Measurements from ENCODE around the gene KCNQ1.

The KCNQ1 gene

DNA sequence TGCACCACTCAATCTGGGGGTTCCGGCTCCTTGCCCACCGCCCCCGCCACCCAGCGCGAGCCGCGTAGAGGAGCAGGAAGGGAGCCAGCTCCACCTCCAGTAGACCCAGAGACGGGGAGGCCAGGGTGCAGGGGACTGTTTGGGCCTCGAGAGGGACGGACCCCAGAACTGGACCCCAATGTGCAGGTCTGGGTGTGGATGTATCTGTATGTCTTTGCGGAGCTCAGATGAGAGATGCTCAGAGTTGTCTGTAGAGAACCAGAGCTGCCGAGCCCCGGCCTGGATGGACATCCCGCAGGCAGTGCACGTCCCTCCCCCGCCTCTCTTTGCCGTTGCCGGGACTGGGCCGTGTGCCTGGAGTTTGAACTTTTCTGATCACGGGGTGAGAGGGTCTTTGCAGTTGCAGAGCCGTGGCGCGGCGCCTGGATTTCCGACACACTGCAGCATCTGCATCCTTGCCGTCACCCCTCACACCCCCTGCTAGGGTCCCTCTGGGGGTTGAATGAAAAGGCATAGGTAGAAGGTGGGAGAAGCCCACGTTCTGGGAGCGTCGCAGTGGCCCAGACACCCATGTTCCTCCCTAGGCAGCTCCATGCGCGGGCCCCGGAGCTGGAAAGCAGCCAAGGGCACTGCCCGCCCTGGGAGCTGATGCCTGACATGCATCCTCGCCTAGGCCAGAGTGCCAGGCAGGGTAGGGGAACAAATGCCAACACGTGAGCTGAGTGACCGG is 105.2 kb downstream of the KCNQ1 start:
- DNase-seq (ENCODE audit: low read depth, low spot score), result no peak

GRCh38 chr11:2550606-2550970 is 105.8 kb downstream of the KCNQ1 start:
- DNase-seq (ENCODE audit: low read depth, low spot score), result no peak

DNA sequence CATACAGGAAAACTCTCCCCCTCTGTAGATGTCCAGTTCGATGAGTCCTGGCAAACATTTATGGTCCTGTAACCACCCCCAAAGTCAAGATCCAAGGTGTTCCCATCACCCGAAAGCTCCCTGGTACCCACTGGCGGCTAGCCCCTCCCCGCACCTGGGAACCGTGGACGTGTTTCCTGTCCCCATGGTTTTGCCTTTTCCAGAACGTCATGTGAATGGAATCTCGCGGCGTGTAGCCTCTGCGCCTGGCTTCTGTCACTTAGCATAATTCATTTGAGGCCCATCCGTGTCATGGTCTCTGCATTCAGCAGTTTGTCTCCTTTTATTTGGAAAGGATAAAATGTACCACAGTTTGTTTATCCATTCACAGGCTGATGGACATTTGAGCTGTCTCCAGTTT is 106.3 kb downstream of the KCNQ1 start:
- DNase-seq (ENCODE audit: low read depth, low spot score), result no peak

DNA sequence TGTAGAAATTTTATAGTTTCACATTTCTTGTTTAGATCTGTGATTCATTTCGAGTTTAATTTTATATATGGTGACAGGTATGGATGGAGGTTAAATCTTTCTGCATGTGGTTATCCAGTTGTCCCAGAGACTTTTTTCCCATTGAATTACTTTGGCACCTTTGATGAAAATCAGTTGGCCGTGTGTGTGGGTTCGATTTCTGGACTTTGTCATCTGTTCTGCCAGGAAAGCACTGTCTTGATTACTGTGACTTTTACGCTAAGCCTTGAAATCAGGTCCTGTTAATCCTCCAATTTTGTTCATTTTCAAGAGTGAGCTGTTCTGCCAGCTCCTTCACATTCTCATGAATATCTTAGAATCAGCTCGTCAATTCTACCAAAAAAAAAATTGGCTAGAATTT is 107.4 kb downstream of the KCNQ1 start:
- no peak for DNase-seq (ENCODE audit: low read depth, low spot score)

GRCh38 chr11:2553198-2553597 is 108.4 kb downstream of the KCNQ1 start:
- no peak for DNase-seq (ENCODE audit: low read depth, low spot score)

GRCh38 chr11:2553886-2554285 is 109.1 kb downstream of the KCNQ1 start:
- no peak for DNase-seq (ENCODE audit: low read depth, low spot score)

DNA sequence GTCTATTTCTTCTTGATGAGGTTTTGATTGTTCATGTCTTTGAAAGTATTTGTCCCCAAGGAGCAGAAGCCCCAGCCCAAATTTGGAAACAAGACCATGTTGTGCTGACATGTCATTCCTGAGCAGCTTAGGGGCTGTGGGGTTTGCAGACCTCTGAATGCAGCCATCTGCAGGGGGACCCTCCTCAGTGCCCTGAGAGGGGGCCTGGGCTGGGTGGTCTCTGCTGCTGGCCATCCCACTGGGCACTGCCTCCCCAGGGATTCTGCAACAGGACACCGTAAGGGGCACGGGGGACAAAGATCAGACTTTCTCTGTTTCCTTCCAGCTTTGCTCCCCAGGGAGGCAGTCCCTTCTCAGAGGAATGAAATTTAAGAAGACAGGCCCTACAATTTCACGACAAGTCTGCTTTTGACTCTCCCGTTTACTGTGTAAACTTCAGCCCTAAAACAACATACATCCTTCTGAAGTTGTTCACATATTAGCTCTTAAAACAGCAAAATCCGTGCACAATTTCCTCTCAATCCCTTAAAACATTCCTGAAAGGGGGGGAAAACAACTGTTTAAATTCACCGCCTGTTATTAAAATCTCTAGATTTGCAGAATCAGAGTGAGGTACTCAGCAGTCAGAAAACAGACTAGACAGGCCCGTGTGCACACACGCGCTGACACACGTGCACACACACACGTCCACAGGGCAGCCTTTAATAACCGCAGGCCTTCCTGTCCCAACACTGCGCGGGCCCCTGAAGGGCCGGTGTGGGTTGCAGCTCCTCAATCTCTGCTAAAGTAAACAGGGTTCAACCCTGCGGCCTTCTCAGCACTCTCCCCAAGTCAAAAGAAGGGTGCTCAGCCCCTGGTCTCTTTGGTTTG is 109.8 kb downstream of the KCNQ1 start:
- no peak for DNase-seq (ENCODE audit: low read depth, low spot score)

- DNase-seq (ENCODE audit: low read depth, low spot score), result no peak
Observed at GRCh38 chr11:2555336-2555735, 110.5 kb downstream of the KCNQ1 start.

DNA sequence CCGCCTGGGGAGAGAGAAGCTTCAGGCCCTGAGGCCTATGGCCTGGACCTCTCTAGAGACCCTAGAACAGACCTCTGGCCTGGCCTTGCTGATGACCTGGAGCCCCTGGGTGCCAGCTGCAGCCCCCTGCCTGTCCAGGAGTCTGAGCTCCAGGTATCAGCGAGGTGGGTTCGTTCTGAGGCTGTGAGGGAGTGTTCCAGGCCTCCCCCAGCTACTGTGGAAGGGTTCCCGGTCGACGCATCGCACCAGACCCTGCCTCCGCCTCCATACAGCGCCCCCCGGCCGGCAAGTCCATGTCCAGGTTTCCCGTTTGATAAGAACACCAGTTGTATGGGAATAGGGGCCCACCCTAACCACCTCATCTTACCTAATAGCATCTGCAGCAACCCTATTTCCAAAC is 111.1 kb downstream of the KCNQ1 start:
- no peak for DNase-seq (ENCODE audit: low read depth, low spot score)

- DNase-seq (ENCODE audit: low read depth, low spot score), result no peak
Observed at GRCh38 chr11:2557381-2557780, 112.6 kb downstream of the KCNQ1 start.

GRCh38 chr11:2558397-2558796 is 113.6 kb downstream of the KCNQ1 start:
- DNase-seq (ENCODE audit: low read depth, low spot score), result no peak

DNA sequence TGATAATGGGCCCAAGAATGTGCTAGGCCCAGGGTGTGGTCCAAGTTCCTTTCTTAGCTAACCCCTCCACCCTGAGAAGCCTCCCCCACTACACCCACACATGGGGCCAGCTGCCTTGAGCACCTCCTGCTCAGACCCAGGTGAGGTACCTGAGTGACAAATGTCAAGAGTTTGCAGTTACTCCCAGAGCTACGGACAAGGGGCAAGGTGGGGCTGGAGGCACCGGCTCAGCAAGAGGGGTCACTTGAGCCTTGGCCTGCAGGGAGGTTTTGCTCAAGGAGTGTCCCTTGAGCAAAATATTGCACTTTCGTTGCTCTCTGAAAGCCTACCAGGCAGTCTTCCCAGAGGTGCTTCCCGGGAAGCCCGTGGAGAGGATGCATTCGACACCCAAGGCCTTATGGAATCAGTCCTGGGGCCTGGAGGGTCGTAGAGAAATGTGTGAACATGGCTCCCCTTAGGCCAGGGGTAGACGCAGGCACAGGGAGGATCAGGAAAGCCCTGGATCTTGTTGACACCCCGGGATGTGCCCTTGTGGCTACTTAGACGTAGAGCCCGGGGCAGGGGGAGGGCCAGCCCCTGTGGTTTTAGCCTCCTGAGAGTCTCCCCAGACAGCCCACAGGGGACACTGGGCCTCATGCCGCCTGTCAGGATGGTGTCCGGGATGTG is 114.2 kb downstream of the KCNQ1 start:
- no peak for DNase-seq (ENCODE audit: low read depth, low spot score)

DNA sequence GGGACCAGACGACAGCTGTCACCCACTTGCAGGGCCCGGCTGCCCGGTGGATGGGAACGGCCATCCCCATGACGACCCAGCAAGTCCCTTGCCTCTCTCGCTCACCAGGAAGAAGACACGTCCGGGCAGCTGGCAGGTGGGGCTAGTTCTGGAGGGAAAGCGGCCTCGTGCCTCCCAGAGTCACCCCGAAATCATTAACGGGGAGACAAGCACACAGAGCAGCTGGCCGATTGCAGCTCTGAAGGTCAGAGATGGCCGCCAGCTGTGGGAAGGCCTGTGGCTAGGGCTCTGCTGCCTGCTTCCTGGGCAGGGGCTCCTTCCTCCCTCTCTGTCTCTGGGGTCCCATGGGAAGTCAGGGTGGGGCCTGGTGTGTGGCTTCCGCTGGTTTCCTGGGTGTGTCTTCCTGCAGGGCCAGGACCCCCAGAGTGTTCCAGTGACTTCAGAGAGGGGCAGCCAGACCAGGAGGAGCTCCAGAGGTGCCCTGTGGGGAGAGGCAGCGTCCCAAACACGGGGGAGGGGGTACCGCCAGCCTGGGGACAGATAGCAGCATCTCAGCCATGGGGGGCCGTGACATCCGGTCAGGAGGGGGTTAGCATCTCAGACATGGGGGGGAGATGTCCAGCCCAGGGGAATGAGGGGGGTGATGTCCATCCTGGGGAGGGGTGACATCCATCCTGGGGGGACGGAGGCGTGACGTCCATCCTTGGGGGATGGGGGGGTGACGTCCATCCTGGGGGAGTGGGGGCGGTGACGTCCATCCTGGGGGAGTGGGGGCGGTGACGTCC is 114.9 kb downstream of the KCNQ1 start:
- no peak for DNase-seq (ENCODE audit: low read depth, low spot score)

DNA sequence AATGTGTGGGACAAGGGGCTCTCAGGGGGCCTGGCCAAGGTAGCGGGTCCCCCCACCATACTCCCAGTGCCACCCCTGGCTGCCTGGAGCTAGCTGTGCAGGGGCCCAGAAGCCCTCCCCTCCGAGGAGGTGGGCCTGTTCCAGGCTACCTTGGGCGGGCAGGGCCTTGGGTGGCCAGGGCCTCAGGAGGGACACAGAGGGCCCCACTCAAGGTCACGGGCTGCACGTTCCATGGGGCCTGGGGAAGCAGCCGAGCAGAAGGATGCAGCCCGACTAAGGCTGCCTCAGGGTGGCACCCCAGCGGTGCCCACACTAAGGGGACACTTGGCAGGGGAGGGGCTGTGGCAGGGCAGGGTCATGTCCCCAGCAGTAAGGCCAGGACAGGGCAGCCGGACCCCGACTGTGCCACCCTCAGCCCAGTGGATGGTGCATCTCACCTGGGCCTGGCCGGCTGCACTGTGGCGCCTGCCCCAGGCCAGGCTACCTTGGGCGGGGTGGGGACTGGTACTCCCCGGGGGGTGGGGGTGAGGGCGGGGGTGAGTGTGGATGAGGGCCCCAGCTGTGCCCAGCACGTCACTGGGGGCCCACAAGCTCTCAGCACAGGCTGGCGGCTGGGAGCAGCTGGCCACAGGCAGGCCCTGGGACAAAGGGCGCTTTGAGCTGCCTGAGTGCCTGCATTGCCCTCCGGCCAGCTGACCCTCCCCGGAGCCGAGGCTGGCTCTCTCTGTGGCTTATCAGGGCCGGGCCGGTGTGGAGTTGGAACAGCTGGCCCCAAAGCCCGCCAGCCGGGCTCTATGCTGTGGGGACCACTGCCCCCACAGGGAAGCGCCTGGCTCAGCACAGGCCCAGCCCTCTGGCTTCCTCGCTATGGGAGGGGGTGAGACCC is 117.1 kb downstream of the KCNQ1 start:
- no peak for DNase-seq (ENCODE audit: low read depth, low spot score)

GRCh38 chr11:2562890-2563212 is 118.0 kb downstream of the KCNQ1 start:
- no peak for DNase-seq (ENCODE audit: low read depth, low spot score)

DNA sequence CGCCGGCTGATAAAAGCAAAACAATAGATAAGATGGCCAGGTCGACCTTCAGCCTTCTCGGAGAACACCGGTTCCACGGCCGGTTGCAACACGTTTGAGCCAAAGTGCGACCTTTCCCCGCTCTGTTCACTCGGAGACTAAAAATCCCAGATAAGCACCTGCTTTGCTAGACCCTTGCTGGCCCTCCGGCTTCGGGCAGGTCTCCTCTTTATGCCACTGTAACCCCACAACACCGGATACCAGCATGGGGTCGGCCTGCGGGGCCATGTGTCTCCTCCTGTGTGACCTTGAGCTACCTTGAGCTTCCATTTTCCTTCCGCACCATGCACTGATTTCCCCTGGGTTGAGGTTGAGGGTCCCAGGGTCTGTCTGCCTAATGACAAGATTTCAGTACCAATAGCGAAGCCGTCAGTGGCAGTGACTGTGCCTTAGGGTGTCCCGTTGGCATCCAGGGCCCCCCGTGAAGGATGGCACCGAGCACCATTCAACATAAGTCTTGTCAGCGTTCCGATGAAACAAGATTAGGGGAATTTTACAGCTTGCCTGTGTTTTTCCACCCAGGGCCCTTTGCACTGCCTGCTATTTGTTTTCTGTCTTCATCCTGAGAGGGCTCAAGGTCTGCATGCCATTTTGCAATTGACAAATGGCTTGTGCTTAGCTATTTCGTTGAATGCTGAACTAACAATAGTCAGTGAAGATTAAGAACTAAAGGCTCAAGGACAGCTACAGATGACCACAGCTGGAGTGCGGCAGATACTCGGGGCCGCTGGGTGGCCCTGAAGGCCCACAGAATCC is 118.6 kb downstream of the KCNQ1 start:
- no peak for DNase-seq (ENCODE audit: low read depth, low spot score)

- DNase-seq (ENCODE audit: low read depth, low spot score), result no peak
Observed at GRCh38 chr11:2564008-2564530, 119.3 kb downstream of the KCNQ1 start.

GRCh38 chr11:2564588-2565425 is 120.0 kb downstream of the KCNQ1 start:
- no peak for DNase-seq (ENCODE audit: low read depth, low spot score)

All from activated naive CD8-positive, alpha-beta T cell treated with anti-CD3 and anti-CD28 coated beads, Interleukin-2, amount 50 U/mL, for 16 hours (primary cell).